OCI-LY3 (cell line): Measurements from ENCODE around the gene TRAF5.

Source experiments
- CTCF ChIP-seq: fragments of 200-600, 300-600 bp; sonication (generic); IDR thresholded peaks from 2 replicates; pipeline ENCODE4 v1.5.1; 2014; ENCODE audit warnings: antibody characterized with exemption, low read length, low read depth
- EZH2phosphoT487 ChIP-seq: fragments of 200-600 bp; shearing (Covaris generic); IDR thresholded peaks from 2 replicates; pipeline ENCODE4 v1.6.1; 2018; ENCODE audit warnings: antibody characterized with exemption, mixed run types, low read depth

GRCh38 chr1:211335522-211336157 is 9.0 kb downstream of the TRAF5 start:
- TF ChIP-seq CTCF (no peak), EZH2phosphoT487 (no peak)
